B cell (primary cell): ENCODE measurements around the gene SHB. TPM values are rescaled to one million over a fixed set of nuclear protein-coding genes. Genes with fewer than 3 reads are reported as not detected.
"Not testable (repeated sequence)": the region's sequence is repeated elsewhere in the genome, so short reads cannot be mapped to it uniquely, and the experiment has no call there.

Source experiments
- ATAC-seq: fragments of 200-7000 bp; cut with Tn5 transposase; one replicate; pipeline ENCODE4 v1.10.0; 2021; ENCODE audit warnings: low read depth, mild to moderate bottlenecking, moderate number of reproducible peaks, moderate library complexity
- CTCF ChIA-PET: fragments of 350-600 bp; sonication (Branson Sonifier 250); formaldehyde crosslinking; loops from one replicate; lab custom pipeline; 2021; ENCODE audit warnings: antibody characterized with exemption, inconsistent platforms; lab: Charles Lee
- POLR2A ChIA-PET: fragments of 350-600 bp; sonication (Branson Sonifier 250); formaldehyde crosslinking; loops from one replicate; lab custom pipeline; 2021; ENCODE audit warnings: antibody characterized with exemption; lab: Charles Lee
- DNase-seq: peaks from one replicate; pipeline ENCODE4 v3.0.0; 2013
- H2AFZ ChIP-seq: 2 replicates; pipeline ENCODE4 v1.6.1; 2012; ENCODE audit warnings: mild to moderate bottlenecking, low read depth, low read length; ENCODE audit not compliant: insufficient read depth, poor library complexity, severe bottlenecking
- H3K27ac ChIP-seq, 2 donors: 1 replicate in 1 of 2; 2 replicates in 1 of 2; pipeline ENCODE4 v1.5.1; 2012 to 2013; ENCODE audit warnings: low read length in 2 of 2, mild to moderate bottlenecking in 2 of 2, moderate library complexity in 1 of 2
- H3K27me3 ChIP-seq, 4 experiments: fragments of 200-600 bp in 1 of 4; sonication (generic) in 1 of 4; replicated peaks in 1 of 4; 1 replicate in 2 of 4; 2 replicates in 2 of 4; pipeline versions ENCODE4 v1.6.1 to v1.7.0; 2013 to 2016; ENCODE audit warnings: low read length in 3 of 4, mild to moderate bottlenecking in 2 of 4, mixed read lengths in 1 of 4, moderate library complexity in 1 of 4; ENCODE audit not compliant: insufficient read depth in 4 of 4, control insufficient read depth in 3 of 4; ENCODE audit errors: control extremely low read depth in 1 of 4
- H3K36me3 ChIP-seq, 2 experiments: replicated peaks in 1 of 2; 1 replicate in 1 of 2; 2 replicates in 1 of 2; pipeline versions ENCODE4 v1.6.1 to v1.7.1; 2013; ENCODE audit warnings: low read length in 1 of 2; ENCODE audit not compliant: insufficient read depth in 2 of 2, control insufficient read depth in 1 of 2; ENCODE audit errors: control extremely low read depth in 1 of 2, extremely low read depth in 1 of 2
- H3K4me1 ChIP-seq, 2 donors: fragments of 200-600 bp in 1 of 2; sonication (generic) in 1 of 2; 1 replicate in 1 of 2; 2 replicates in 1 of 2; pipeline versions ENCODE4 v1.5.1 to v1.6.1; 2013 to 2017; ENCODE audit warnings: low read length in 2 of 2; ENCODE audit not compliant: control insufficient read depth in 2 of 2, insufficient read depth in 2 of 2
- H3K4me2 ChIP-seq: replicated peaks from 2 replicates; pipeline ENCODE3; 2012; ENCODE audit warnings: mild to moderate bottlenecking, low read depth, low read length; ENCODE audit not compliant: poor library complexity, severe bottlenecking
- H3K4me3 ChIP-seq, 5 experiments: fragments of 200-600 bp in 1 of 5; sonication (generic) in 1 of 5; 1 replicate in 3 of 5; 2 replicates in 2 of 5; pipeline versions ENCODE4 v1.5.1 to v1.7.0; 2011 to 2016; ENCODE audit warnings: low read length in 4 of 5, mild to moderate bottlenecking in 4 of 5, low read depth in 2 of 5, control low read depth in 1 of 5, moderate library complexity in 1 of 5; ENCODE audit not compliant: insufficient read depth in 1 of 5; ENCODE audit errors: control extremely low read depth in 1 of 5, extremely low read depth in 1 of 5
- H3K79me2 ChIP-seq: fragments of 200-600 bp; sonication (generic); one replicate; pipeline ENCODE4 v1.6.0; 2016; ENCODE audit warnings: low read length; ENCODE audit not compliant: control insufficient read depth, insufficient read depth
- H3K9ac ChIP-seq: fragments of 200-600 bp; sonication (generic); 2 replicates; pipeline ENCODE4 v1.6.1; 2017; ENCODE audit warnings: mild to moderate bottlenecking, low read length, moderate library complexity
- H3K9me3 ChIP-seq, 3 donors: one replicate each; pipeline versions ENCODE4 v1.6.1 to v1.7.1; 2013; ENCODE audit warnings: low read length in 2 of 3; ENCODE audit not compliant: control insufficient read depth in 2 of 3, insufficient read depth in 1 of 3; ENCODE audit errors: control extremely low read depth in 1 of 3
- H4K20me1 ChIP-seq: 2 replicates; pipeline ENCODE4 v1.6.0; 2012; ENCODE audit warnings: mild to moderate bottlenecking, low read length; ENCODE audit not compliant: insufficient read depth, control insufficient read depth, poor library complexity, severe bottlenecking
- H3K27ac Mint-ChIP-seq: one replicate; pipeline ENCODE4 v1.8.0; 2021; ENCODE audit warnings: mixed read lengths
- H3K27me3 Mint-ChIP-seq: one replicate; pipeline ENCODE4 v1.8.0; 2021; ENCODE audit warnings: mixed read lengths
- H3K4me1 Mint-ChIP-seq: one replicate; pipeline ENCODE4 v1.8.0; 2021; ENCODE audit warnings: mixed read lengths
- H3K4me3 Mint-ChIP-seq: one replicate; pipeline ENCODE4 v1.8.0; 2021; ENCODE audit warnings: mixed read lengths
- H3K9me3 Mint-ChIP-seq: one replicate; pipeline ENCODE4 v1.8.0; 2022; ENCODE audit warnings: mixed read lengths; ENCODE audit not compliant: insufficient read depth
- EZH2 ChIP-seq: IDR thresholded peaks from 2 replicates; pipeline ENCODE4 v1.6.1; 2012; ENCODE audit warnings: borderline replicate concordance, low read depth, mild to moderate bottlenecking, moderate library complexity, low read length; ENCODE audit not compliant: insufficient read depth, poor library complexity, severe bottlenecking
- WGBS: methylation state at CpG from one replicate; pipeline ENCODE4 v1.1.5; 2013; ENCODE audit warnings: missing lambda C conversion rate; ENCODE audit not compliant: insufficient coverage; 5-methylcytosine and 5-hydroxymethylcytosine counted together
- intact Hi-C: fragments of 100-400 bp; cut with micrococcal nuclease; formaldehyde crosslinking; loops from one replicate; pipeline ENCODE4 v1.10.0; 2022
- polyA plus RNA-seq: library from polyadenylated mRNA; depleted of rRNA; stranded (reverse); fragments of >200 nt; gene quantifications from 2 replicates; pipeline ENCODE4 v1.2.3, GENCODE V29; 2012
- total RNA-seq, 2 donors: library from RNA; stranded (reverse); fragments of 120-200 nt in 1 of 2; gene quantifications; 1 replicate in 1 of 2; 2 replicates in 1 of 2; pipeline versions ENCODE4 v1.2.3 to v1.2.4, GENCODE V29; 2013 to 2022
- TF ChIP-seq, protein P1 (sequence below): fragments of 200-600 bp; IDR thresholded peaks from one replicate; pipeline ENCODE4 v1.8.0; 2022; ENCODE audit warnings: antibody characterized with exemption, mild to moderate bottlenecking

The SHB gene
- total and polyA plus RNA-seq, 2 donors (not counting 1 experiment from before 2014, with no cell fraction given), result 0.06 to 1.9 TPM

DNA sequence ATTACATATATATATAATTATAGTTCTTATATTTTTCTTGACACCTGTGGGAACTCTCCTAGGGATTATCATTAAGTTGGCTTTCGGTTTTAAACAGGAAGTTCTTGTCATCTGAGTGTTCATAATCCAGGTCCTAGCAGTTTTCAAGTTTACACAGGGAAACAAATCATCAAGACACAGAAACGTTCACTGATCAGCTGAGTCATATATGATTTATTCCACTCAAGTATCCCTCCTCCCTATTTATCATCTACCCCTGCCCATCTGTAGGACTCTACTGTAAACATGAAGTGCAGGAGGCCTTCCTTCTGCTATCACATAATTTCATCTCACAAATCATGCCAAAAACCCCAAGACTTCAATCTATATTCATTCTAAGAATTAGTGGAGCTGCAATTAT is 171.4 kb downstream of the SHB start:
- no peak overlapping the region for H3K4me3 Mint-ChIP-seq
- H3K4me1 ChIP-seq, result peaks cover 2 to 3% of the 10 kb centered on the region in 2 donors
- H4K20me1 ChIP-seq, result peaks cover 5% of the 10 kb centered on the region
- no peak overlapping the region for H3K27ac Mint-ChIP-seq
- no peak for ATAC-seq
- H2AFZ ChIP-seq, result no peak overlapping the region
- ChIA-PET CTCF (interaction anchor here (0.6 to 0.7 kb wide), 2 partner anchors 13 to 1343 kb away, joined by 3 read pairs; no protein-coding TSS in a partner anchor), POLR2A (no interaction called here)
- no peak overlapping the region for H3K9ac ChIP-seq
- H3K27me3 ChIP-seq, result no peaks in the 10 kb centered on the region
- 40% methylated on average over 1 of the region's 2 CpGs for WGBS
- no peak for DNase-seq
- intact Hi-C loops, result no loop called here
- no peaks in the 10 kb centered on the region for H3K9me3 ChIP-seq
- H3K27me3 Mint-ChIP-seq, result no peaks in the 10 kb centered on the region
- no peak for TF ChIP-seq EZH2
- TF ChIP-seq, protein P1, sequence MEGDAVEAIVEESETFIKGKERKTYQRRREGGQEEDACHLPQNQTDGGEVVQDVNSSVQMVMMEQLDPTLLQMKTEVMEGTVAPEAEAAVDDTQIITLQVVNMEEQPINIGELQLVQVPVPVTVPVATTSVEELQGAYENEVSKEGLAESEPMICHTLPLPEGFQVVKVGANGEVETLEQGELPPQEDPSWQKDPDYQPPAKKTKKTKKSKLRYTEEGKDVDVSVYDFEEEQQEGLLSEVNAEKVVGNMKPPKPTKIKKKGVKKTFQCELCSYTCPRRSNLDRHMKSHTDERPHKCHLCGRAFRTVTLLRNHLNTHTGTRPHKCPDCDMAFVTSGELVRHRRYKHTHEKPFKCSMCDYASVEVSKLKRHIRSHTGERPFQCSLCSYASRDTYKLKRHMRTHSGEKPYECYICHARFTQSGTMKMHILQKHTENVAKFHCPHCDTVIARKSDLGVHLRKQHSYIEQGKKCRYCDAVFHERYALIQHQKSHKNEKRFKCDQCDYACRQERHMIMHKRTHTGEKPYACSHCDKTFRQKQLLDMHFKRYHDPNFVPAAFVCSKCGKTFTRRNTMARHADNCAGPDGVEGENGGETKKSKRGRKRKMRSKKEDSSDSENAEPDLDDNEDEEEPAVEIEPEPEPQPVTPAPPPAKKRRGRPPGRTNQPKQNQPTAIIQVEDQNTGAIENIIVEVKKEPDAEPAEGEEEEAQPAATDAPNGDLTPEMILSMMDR, result no peak
- H3K4me3 ChIP-seq, result no peak overlapping the region
- no peak overlapping the region for H3K27ac ChIP-seq
- H3K36me3 ChIP-seq, result peaks cover 12 to 40% of the 10 kb centered on the region in 2 experiments
- no peaks in the 10 kb centered on the region for H3K9me3 Mint-ChIP-seq
- peaks cover 5% of the 10 kb centered on the region for H3K4me1 Mint-ChIP-seq
- H3K79me2 ChIP-seq, result peaks cover 7% of the 10 kb centered on the region
- no peak overlapping the region for H3K4me2 ChIP-seq

DNA sequence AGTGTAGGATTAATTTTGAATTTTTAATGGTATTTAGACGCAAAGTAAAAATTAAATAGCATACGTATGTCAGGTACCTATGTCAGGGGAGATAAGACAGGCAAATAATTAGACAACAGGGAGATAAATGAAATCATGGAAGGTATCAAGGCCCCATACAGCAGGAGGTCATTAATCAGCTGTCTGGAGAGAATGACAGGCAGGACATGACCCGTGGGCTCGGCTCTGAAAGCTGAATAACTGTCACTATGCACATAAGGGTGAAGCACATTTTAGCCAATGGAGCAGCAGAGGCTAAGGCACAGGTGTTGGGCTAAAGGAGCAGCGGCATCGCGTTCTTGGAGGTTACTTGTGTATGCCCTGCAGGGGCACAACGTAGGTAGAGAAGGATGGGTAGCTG is 177.0 kb downstream of the SHB start:
- no peak overlapping the region for H3K27ac Mint-ChIP-seq
- no peaks in the 10 kb centered on the region for H3K27me3 Mint-ChIP-seq
- ATAC-seq (no peak), DNase-seq (no peak)
- H3K4me1 Mint-ChIP-seq, result no peaks in the 10 kb centered on the region
- Histone ChIP-seq H3K9me3 (peaks cover 0 to 3% (median 0%) of the 10 kb centered on the region in 3 donors), H3K27ac (no peak overlapping the region), H3K4me1 (no peaks in the 10 kb centered on the region), H3K36me3 (peaks cover 13 to 31% of the 10 kb centered on the region in 2 experiments), H3K27me3 (no peaks in the 10 kb centered on the region), H2AFZ (no peak overlapping the region), H3K79me2 (no peaks in the 10 kb centered on the region), H3K4me2 (no peak overlapping the region), H3K4me3 (no peak overlapping the region), H4K20me1 (peaks cover 5% of the 10 kb centered on the region), H3K9ac (no peak overlapping the region)
- TF ChIP-seq, protein P1, result no peak
- H3K9me3 Mint-ChIP-seq, result peaks cover 3% of the 10 kb centered on the region
- POLR2A ChIA-PET, result no interaction called here
- intact Hi-C loops, result no loop called here
- no peak overlapping the region for H3K4me3 Mint-ChIP-seq
- WGBS, result 94% methylated on average over 4 of the region's 8 CpGs
- CTCF ChIA-PET, result interaction anchor here (0.7 kb wide), 1 partner anchor 39 kb away, joined by 3 read pairs; no protein-coding TSS in a partner anchor

DNA sequence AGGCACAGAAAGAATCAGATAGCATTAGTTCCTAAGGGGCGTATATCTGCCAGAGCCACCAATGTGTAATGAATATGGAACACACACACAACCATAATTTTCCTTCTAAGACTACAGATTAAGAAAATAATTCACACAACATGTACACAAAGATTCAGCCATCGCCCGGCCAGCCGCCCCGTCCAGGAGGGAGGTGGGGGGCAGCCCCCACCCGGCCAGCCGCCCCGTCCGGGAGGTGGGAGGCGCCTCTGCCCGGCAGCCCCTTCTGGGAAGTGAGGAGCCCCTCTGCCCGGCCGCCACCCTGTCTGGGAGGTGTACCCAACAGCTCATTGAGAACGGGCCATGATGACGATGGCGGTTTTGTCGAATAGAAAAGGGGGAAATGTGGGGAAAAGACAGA is 178.0 kb downstream of the SHB start:
- H3K27me3 ChIP-seq, H3K4me1 ChIP-seq, POLR2A ChIA-PET, ATAC-seq, intact Hi-C loops, DNase-seq, H3K79me2 ChIP-seq, H3K27ac ChIP-seq, H3K4me3 ChIP-seq, H3K4me2 ChIP-seq, H3K9me3 ChIP-seq, CTCF ChIA-PET, H3K9me3 Mint-ChIP-seq, H3K27ac Mint-ChIP-seq, H3K4me3 Mint-ChIP-seq, H3K27me3 Mint-ChIP-seq, H3K4me1 Mint-ChIP-seq, H2AFZ ChIP-seq, H3K9ac ChIP-seq, H4K20me1 ChIP-seq: not testable (repeated sequence)
- WGBS, result 100% methylated on average over 9 of the region's 17 CpGs
- peaks cover 13 to 28% of the 10 kb centered on the region in 2 experiments for H3K36me3 ChIP-seq
